K562 (cell line): Measurements from ENCODE around the gene ULBP1. TPM values are rescaled to one million over a fixed set of nuclear protein-coding genes. Genes with fewer than 3 reads are reported as not detected.

ENCODE experiments used
- IRF2 ChIP-seq: sonication (generic); formaldehyde crosslinking; IDR thresholded peaks from 2 replicates; pipeline ENCODE4 v1.8.1; 2022; ENCODE audit warnings: mild to moderate bottlenecking, missing genetic modification reagents
- MTA1 ChIP-seq: fragments of 450-650 bp; IDR thresholded peaks from 2 replicates; pipeline ENCODE4 v1.6.1; 2017; ENCODE audit warnings: borderline replicate concordance
- NFIC ChIP-seq: fragments of 450-650 bp; IDR thresholded peaks from 2 replicates; pipeline ENCODE4 v1.6.1; 2017; ENCODE audit warnings: mild to moderate bottlenecking, inconsistent platforms
- RBM39 ChIP-seq: fragments of 200-400 bp; formaldehyde crosslinking; optimal IDR thresholded peaks from 2 replicates; pipeline ENCODE3; 2018; ENCODE audit warnings: low read depth, low read length
- SMAD1 ChIP-seq: fragments of 150-350 bp; IDR thresholded peaks from 2 replicates; pipeline ENCODE4 v1.6.1; 2014; ENCODE audit warnings: low read length, low read depth; ENCODE audit not compliant: partially characterized antibody
- ZBTB1 ChIP-seq: sonication (generic); formaldehyde crosslinking; IDR thresholded peaks from 2 replicates; pipeline ENCODE4 v1.8.1; 2023; ENCODE audit warnings: missing genetic modification reagents, low read depth, mild to moderate bottlenecking, borderline replicate concordance
- ZBTB8A ChIP-seq: fragments of 450-650 bp; IDR thresholded peaks from 2 replicates; pipeline ENCODE4 v1.6.1; 2018; ENCODE audit warnings: mild to moderate bottlenecking, moderate library complexity; ENCODE audit not compliant: partially characterized antibody
- ZNF408 ChIP-seq: fragments of 250-450 bp; sonication (Bioruptor Pico); IDR thresholded peaks from 2 replicates; pipeline ENCODE4 v1.4.0; 2020; ENCODE audit warnings: low read depth, mild to moderate bottlenecking, moderate library complexity
- ZNF507 ChIP-seq: conservative IDR thresholded peaks from 2 replicates; pipeline ENCODE4 v1.6.1; 2017; ENCODE audit warnings: missing genetic modification characterization, missing compliant biosample characterization
- polyA plus RNA-seq, 8 experiments: library from polyadenylated mRNA; depleted of rRNA in 4 of 8; stranded (reverse) in 5 of 8; unstranded in 3 of 8; fragments of >200 nt; fragmentation: Nextera tagmentation in 2 of 8; fragmentation: Illumina TruSeq in 1 of 8; extraction: Ambion mirVana in 2 of 8; extraction: Trizol in 1 of 8; gene quantifications; 2 replicates each; pipeline versions ENCODE4 v1.2.1 to v1.2.3, GENCODE V29; 2011 to 2014; ENCODE audit warnings: inconsistent platforms in 1 of 8, missing spikeins in 1 of 8
- total RNA-seq, 7 experiments: library from RNA; depleted of rRNA in 6 of 7; stranded (reverse); fragments of >200 nt in 6 of 7; fragmentation: Illumina TruSeq in 2 of 7; extraction: Trizol in 2 of 7; gene quantifications; 2 replicates each; pipeline versions ENCODE4 v1.2.1 to v1.2.3, GENCODE V29; 2011 to 2021; ENCODE audit warnings: low replicate concordance in 1 of 7
- TF ChIP-seq, protein P1 (sequence below): fragments of 150-350 bp; IDR thresholded peaks from 2 replicates; pipeline ENCODE4 v1.6.1; 2014; ENCODE audit warnings: low read depth, mild to moderate bottlenecking, low read length, borderline replicate concordance
- TF ChIP-seq, protein P2 (sequence below): sonication (generic); formaldehyde crosslinking; IDR thresholded peaks from 2 replicates; pipeline ENCODE4 v1.9.0; 2022; ENCODE audit warnings: mild to moderate bottlenecking, missing genetic modification reagents

ULBP1 gene
- total and polyA plus RNA-seq, 9 of the 15 experiments (the other 6 are each of a cell fraction or from before 2014, with no cell fraction given): 0.33 to 6.0 (median 2.5) TPM

DNA sequence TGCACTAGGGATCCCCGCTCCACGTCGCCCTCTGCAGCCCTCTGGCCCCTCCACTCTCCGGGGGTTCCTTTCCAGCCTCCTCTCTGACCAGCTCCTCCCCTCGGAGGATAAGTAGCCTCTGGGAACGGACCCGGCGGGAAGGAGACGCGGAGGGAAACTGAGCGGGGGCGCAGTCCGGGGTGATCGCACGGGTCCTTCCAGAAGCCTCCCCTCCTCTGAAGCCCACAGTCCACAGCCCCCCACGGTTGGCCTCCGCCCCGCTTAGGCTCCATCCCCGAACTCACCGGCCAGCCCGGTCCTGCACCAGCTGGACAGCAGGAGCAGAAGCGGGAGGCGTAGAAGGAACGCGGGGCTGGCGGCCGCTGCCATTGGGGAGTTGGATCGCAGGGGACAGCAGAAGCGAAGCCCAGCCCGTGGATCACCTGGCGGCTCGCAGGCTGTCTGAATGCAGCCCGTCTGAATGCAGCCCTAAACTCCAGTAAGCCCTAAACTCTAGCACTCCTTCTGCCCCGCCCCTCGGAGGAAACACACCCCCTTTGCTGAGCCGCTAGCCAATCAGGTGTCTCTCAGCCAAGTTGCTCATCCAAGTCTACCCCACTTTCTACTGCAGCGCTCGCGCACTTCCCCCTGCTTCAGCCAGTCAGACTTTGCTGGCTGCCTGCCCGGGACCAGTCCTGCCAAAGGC, 41.0 kb upstream of the ULBP1 start, which contains the start of gene RAET1G (continued):
- no peak for TF ChIP-seq RBM39
- TF ChIP-seq ZBTB1 (CRISPR knock-in tag): no peak
- TF ChIP-seq IRF2 (CRISPR knock-in tag): no peak
- no peak for TF ChIP-seq ZNF507 (tag)
- TF ChIP-seq, protein P1, sequence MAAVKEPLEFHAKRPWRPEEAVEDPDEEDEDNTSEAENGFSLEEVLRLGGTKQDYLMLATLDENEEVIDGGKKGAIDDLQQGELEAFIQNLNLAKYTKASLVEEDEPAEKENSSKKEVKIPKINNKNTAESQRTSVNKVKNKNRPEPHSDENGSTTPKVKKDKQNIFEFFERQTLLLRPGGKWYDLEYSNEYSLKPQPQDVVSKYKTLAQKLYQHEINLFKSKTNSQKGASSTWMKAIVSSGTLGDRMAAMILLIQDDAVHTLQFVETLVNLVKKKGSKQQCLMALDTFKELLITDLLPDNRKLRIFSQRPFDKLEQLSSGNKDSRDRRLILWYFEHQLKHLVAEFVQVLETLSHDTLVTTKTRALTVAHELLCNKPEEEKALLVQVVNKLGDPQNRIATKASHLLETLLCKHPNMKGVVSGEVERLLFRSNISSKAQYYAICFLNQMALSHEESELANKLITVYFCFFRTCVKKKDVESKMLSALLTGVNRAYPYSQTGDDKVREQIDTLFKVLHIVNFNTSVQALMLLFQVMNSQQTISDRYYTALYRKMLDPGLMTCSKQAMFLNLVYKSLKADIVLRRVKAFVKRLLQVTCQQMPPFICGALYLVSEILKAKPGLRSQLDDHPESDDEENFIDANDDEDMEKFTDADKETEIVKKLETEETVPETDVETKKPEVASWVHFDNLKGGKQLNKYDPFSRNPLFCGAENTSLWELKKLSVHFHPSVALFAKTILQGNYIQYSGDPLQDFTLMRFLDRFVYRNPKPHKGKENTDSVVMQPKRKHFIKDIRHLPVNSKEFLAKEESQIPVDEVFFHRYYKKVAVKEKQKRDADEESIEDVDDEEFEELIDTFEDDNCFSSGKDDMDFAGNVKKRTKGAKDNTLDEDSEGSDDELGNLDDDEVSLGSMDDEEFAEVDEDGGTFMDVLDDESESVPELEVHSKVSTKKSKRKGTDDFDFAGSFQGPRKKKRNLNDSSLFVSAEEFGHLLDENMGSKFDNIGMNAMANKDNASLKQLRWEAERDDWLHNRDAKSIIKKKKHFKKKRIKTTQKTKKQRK: no peak
- no peak for TF ChIP-seq MTA1
- TF ChIP-seq, protein P2, sequence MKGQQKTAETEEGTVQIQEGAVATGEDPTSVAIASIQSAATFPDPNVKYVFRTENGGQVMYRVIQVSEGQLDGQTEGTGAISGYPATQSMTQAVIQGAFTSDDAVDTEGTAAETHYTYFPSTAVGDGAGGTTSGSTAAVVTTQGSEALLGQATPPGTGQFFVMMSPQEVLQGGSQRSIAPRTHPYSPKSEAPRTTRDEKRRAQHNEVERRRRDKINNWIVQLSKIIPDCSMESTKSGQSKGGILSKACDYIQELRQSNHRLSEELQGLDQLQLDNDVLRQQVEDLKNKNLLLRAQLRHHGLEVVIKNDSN: no peak
- no peak for TF ChIP-seq SMAD1
- no peak for TF ChIP-seq ZNF408 (CRISPR knock-in tag)
- TF ChIP-seq ZBTB8A: no peak
- peak; percentile 61 for TF ChIP-seq NFIC
